ENCODE data around the gene FGGY.

DNA sequence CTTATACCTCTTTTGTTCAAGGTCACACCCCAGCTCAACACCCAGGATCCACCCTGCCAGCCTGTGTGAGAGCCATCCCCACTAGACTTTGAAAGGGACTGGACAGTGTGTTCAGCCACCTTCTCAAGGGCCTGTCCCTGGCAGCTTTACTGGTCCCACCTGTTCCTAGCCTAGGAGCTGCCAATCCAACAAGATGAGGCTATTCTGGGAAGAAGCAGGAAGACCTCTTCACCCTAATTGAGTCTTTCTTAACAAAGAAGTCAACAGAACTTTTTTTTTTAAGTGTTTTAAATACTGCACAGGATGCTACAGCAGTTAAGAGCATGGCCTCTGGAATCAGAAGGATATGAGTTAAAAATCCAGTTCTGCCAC, 422.1 kb downstream of the FGGY start:
- TF ChIP-seq ZBTB21 (tag by site-specific recombination; IDR thresholded peaks at IDR 0.05) (no peak), YY1 (tag by site-specific recombination; IDR thresholded peaks at IDR 0.05) (no peak), ZNF544 (tag by site-specific recombination; IDR thresholded peaks at IDR 0.05) (no peak), ZBTB10 (tag by site-specific recombination; IDR thresholded peaks at IDR 0.05) (no peak), ZNF707 (tag by site-specific recombination; IDR thresholded peaks at IDR 0.05) (no peak)
- TF ChIP-seq, protein P1, sequence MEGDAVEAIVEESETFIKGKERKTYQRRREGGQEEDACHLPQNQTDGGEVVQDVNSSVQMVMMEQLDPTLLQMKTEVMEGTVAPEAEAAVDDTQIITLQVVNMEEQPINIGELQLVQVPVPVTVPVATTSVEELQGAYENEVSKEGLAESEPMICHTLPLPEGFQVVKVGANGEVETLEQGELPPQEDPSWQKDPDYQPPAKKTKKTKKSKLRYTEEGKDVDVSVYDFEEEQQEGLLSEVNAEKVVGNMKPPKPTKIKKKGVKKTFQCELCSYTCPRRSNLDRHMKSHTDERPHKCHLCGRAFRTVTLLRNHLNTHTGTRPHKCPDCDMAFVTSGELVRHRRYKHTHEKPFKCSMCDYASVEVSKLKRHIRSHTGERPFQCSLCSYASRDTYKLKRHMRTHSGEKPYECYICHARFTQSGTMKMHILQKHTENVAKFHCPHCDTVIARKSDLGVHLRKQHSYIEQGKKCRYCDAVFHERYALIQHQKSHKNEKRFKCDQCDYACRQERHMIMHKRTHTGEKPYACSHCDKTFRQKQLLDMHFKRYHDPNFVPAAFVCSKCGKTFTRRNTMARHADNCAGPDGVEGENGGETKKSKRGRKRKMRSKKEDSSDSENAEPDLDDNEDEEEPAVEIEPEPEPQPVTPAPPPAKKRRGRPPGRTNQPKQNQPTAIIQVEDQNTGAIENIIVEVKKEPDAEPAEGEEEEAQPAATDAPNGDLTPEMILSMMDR (tag by site-specific recombination; IDR thresholded peaks at IDR 0.05), result no peak
- TF ChIP-seq, protein P2, sequence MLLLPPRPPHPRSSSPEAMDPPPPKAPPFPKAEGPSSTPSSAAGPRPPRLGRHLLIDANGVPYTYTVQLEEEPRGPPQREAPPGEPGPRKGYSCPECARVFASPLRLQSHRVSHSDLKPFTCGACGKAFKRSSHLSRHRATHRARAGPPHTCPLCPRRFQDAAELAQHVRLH (tag by site-specific recombination; IDR thresholded peaks at IDR 0.05), result no peak

Data from HEK293 (cell line).